HG02678 (cell line): ENCODE data around the gene CSTF3.
"Not testable (repeated sequence)": the region's sequence is repeated elsewhere in the genome, so short reads cannot be mapped to it uniquely, and the experiment has no call there.

ENCODE experiments used
- ATAC-seq: cut with Tn5 transposase; IDR thresholded peaks from one replicate; pipeline ENCODE4 v1.9.1; 2021; ENCODE audit warnings: mild to moderate bottlenecking, moderate library complexity; ENCODE audit not compliant: unreplicated experiment

The CSTF3 gene

DNA sequence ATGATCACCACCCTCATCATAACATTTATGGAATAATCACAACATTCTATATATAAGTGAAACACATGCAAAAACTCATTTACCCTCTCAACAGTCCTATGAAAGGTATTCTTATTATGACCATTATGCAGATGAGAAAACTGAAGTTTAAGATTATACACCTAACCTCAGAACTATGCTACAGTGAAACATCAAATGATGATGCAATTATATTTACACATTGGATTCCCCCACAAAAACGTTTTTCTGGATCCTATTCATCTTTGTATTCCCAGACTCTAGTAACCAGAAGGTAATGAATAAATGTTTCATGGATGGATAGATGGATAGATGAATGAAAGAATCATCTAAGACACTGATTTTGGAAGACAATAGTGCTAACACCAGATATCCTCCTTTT lies 67.1 kb downstream of the CSTF3 start:
- no peak for ATAC-seq

DNA sequence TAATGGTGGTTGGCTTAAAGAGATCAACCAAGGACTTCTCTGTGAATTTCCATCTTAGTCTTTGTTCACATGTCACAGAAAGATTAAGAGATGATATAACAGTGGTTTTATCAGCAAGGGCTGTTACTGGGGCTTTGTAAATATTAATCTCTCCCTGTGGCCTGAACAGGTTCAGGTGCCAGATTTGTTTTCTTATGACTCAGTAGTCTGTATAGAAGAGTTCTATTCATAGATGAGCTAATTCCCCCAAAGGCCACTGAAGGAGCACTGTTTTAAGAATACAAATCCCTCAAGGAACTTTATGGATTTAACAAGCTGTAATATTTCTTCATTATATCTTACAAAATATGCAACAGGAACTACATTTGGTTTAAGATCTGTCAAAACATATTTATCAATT lies 71.5 kb downstream of the CSTF3 start:
- no peak for ATAC-seq

GRCh38 chr11:33086017-33086416 lies 75.3 kb downstream of the CSTF3 start:
- ATAC-seq: no peak

DNA sequence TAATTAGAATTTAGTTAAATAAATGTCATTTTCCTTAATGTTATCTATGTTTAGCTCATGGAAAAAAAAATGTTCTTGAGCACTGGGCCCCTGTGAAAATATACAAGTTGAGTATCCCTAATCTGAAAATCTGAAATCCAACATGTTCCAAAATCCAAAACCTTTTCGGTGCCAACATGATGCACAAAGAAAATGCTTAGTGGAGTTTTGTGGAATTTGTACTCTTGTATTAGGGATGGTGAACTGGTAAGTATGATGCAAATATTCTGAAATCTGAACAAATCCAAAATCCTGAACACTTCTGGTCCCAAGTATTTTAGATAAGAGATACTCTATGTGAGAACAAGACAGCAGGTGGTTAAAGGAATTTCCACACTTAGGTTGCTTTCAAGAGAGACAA lies 77.4 kb downstream of the CSTF3 start:
- ATAC-seq: no peak

GRCh38 chr11:33072465-33072864 lies 88.8 kb downstream of the CSTF3 start:
- ATAC-seq: no peak

- no peak for ATAC-seq
Measured at GRCh38 chr11:33068611-33069340, 92.5 kb downstream of the CSTF3 start.

DNA sequence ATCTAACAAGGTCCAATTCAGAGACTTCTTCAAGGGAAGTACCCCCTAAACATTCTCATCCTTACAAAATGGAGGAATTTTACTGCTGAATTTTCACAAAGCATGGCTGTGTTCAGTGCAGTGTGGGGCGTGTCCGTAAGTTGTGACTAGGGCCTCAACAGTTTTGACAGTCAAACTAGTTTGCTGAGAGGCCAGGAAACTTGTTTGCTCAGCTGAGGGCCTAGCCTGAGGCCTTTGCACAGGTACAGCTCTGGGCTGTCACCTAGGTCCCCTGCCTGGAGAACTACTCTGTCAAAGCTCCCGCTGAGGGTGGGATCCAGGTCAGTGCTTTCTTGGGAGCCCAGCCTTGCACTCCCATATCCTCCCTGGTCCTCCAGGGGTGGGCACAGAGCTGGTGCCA lies 94.0 kb downstream of the CSTF3 start:
- no peak for ATAC-seq

DNA sequence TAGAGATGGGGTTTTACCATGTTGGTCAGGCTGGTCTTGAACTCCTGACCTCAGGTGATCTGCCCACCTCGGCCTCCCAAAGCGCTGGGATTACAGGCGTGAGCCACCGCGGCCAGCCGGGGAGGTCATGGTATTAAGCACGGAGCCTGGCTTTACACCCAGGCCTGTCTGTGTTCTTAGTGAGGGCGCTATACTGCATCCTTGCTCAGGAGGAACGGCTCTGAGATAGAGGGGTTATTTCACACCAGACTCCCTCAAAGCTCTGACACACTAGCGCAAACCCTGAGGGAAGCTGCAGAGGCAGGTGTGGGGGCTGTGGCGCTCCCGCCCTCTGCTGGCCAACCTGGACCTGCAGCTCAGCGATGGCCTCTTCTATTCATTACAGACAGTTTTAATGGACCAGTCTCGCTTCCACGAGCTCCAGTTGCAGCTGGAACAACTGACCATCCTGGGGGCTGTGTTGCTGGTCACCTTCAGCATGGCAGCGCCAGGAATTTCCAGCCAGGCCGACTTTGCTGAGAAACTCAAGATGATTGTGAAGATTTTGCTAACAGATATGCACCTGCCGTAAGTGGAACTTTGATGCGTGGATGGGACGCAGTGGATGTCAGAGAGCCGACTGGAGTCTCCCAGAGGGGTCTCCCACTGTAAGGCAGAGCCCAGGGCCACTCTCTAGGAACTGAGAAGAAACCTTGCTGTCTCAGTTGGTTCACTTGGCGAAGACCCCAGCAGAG lies 95.7 kb downstream of the CSTF3 start:
- peak; percentile 72 for ATAC-seq

GRCh38 chr11:33064866-33065265 lies 96.4 kb downstream of the CSTF3 start:
- no peak for ATAC-seq

DNA sequence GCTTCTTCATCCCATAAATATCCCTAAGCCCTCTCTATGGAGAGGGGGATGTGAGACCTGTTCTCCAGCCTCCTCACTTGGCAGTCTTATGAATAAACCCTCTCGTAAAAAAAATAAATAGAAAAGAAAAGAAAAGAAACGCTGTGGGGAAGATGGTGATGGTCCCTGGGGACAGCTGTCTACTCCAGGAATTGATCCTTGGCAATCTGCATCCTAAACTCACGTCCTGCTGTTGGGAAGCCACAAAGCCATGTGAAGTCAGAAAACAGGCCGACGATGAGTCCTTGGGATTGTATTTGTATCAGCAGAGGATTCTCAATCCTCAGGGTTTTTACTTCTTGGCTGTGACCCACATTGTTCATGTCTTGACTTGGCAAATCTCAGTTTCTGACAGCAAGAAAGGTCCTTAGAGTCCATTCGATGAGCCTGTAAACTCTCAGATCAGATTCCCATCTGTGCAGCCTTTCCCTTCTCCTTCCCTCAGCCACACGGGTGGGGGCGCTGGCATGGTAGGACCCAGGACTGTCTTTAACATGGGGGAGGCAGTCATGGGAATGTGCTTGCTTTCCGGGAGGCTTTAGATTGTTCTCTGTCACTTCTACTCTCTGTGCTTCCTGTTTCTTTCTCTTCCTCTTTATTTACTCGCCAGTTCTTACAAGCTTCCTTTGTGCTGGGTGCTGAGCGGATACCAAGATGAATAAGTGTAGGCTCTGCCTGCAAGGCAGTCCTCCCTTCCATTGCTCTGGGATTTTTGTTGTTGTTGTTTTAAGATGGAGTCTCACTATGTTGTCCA lies 97.1 kb downstream of the CSTF3 start:
- no peak for ATAC-seq

DNA sequence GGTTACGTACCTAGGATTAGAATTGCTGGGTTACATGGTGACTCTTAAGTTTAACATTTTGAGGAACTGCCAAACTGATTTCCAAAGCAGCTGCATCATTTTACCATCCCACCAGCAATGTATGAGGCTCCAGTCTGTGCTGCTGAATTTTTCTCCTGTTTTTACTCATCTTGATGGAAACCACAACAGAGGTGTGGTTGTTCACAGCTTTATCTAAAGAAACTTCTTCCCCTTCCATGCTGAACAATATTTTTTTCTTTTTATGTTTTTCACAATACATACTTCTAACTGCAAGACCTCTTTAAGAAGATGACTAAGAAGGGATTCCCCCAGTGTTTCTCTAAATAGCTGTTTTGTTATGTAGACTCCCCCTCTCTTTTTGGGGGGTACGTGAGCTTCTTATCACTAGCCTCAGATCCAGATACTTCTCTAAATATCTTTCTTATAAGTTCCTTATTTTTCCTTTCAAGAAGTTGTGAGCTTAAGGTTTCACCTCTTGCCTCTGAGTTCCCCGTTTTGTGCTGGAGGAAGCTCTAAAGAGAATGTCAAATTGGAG lies 97.9 kb downstream of the CSTF3 start:
- no peak for ATAC-seq

DNA sequence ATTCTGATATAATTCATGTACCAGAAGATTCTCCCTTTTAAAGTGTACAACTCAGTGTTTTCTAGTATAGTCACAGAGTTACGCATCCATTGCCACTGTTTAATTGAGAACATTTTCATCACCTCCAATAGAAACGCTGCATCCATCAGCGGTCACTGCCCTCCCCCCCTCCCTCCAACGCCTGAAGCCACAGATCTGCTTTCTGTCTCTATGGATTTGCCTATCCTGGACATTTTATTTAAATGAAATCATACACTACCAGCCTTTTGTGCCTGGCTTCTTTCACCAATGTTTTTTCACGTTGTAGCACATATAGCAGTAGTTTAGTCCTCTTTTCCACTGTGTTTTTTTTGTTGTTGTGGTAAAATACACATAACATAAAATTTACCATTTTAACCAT lies 99.1 kb downstream of the CSTF3 start:
- ATAC-seq: no peak

DNA sequence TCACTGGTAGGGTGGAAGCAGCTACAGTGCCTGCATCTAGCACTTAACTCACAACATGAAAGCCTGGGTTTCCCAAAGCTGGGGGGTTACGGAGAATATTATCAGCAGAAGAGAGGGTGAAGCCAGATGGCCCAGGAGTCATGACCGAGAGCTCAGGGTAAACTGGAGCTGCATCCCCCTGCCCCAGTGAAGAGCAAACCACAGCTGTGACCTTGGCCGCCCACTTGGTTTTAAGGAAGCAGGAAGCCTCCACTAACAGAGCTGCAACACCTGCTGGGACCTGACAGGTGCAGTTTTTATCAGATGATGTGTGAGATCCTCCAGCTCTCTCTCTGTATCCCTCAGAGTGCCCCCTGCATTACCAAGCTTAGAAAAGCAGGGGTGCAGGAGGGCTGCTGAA lies 101.0 kb downstream of the CSTF3 start:
- no peak for ATAC-seq

- no peak for ATAC-seq
Measured at GRCh38 chr11:33059331-33060007, 101.8 kb downstream of the CSTF3 start.

- no peak for ATAC-seq
Measured at GRCh38 chr11:33057284-33057683, 104.0 kb downstream of the CSTF3 start.

DNA sequence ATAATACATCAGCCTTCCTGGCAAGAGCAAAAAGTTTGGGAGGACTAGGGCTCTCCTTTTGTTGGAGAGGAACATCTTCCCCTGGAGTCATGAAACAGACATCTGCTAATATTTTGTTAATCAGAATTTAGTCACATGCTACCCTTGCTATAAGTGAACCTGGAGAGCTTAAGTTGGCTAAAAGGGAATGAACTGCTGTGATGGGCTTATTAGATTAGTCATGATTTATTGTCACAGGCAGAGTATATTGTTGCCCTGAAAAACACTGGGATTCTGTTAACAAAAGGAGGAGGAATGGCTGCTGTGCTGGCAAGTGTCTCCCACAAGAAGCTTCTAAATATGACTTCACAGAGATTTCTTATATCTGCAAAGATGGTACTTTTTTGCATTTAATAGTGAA lies 105.9 kb downstream of the CSTF3 start:
- ATAC-seq: no peak

- no peak for ATAC-seq
Measured at GRCh38 chr11:33052231-33052630, 109.0 kb downstream of the CSTF3 start.

DNA sequence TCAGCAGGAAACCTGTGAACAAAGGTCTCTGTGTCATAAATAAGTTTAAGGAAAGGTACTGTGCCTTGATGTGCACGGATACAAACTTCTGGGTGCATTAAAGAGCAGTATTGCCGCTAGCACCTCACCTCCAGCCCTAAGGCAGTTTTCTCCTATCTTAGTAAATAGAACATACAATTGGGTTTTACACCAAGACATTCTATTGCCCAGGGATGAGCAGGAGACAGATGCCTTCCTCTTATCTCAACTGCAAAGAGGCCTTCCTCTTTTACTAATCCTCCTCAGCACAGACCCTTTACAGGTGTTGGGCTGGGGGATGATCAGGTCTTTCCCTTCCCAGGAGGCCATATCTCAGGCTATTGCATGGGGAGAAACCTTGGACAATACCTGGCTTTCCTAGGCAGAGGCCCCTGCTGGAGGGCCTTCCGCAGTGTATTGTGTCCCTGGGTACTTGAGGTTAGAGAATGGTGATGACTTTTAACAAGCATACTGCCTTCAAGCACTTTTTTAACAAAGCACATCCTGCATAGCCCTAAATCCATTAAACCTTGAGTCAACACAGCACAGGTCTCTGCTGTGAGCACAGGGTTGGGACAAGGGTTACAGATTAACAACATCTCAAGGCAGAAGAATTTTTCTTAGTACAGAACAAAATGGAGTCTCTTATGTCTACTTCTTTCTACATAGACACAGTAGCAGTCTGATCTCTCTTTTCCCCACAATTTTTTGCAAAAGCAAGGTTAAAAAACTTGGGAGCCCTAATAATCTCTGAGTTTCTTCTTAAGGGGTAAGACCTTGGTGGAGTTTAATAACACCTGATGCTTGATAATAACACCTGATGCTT lies 111.5 kb downstream of the CSTF3 start:
- not testable (repeated sequence) for ATAC-seq

DNA sequence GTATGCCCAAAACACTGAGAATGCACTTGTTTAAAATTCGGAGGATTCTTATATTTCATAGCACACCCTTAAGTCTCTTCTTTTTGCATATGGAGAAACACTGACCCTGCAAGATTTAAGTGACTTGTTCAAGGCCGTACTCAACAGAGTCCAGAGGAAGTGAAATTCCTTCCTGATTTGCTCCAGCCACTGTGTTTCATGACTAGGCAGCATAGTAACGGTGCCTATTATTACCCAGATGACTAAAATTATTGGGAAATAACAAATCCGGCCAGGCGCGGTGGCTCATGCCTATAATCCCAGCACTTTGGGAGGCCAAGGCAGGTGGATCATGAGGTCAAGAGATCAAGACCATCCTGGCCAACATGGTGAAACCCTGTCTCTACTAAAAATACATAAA lies 112.6 kb downstream of the CSTF3 start:
- not testable (repeated sequence) for ATAC-seq
